Stimulated activated CD8-positive, alpha-beta memory T cell treated with anti-CD3 and anti-CD28 coated beads, Interleukin-15, amount 100 ng/mL, for 4 hours (primary cell): Measurements from ENCODE around the gene FCHO1.

Source experiments
- DNase-seq, 2 donors: peaks; one replicate each; pipeline ENCODE4 v3.0.0-alpha.2; 2020; ENCODE audit warnings: low read depth in 2 of 2

The FCHO1 gene

GRCh38 chr19:17830567-17831418, 79.5 kb downstream of the FCHO1 start:
- no peak for DNase-seq

DNA sequence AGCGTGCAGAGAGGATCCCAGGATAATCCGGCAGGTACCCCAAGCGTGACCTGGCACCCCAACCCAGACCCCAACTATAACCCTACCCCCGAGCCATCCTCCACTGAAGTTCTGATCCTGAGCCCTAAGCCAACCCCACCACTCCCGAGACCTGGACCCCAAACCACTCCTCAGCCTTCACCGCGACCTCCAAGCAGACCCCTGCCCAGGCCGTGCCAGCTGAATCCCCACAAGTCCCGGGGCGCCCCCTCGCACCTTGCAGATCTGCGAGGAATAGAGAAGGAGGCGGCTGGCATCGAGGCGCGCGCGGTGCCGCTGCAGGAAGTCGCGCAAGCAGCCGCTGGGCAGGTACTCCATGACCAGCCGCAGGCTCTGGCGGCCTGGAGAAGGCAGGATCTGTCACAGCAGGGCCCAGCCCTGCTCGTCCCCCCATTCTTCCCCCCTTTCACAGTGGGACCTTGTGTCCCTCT, 80.2 kb downstream of the FCHO1 start:
- no peak for DNase-seq

DNA sequence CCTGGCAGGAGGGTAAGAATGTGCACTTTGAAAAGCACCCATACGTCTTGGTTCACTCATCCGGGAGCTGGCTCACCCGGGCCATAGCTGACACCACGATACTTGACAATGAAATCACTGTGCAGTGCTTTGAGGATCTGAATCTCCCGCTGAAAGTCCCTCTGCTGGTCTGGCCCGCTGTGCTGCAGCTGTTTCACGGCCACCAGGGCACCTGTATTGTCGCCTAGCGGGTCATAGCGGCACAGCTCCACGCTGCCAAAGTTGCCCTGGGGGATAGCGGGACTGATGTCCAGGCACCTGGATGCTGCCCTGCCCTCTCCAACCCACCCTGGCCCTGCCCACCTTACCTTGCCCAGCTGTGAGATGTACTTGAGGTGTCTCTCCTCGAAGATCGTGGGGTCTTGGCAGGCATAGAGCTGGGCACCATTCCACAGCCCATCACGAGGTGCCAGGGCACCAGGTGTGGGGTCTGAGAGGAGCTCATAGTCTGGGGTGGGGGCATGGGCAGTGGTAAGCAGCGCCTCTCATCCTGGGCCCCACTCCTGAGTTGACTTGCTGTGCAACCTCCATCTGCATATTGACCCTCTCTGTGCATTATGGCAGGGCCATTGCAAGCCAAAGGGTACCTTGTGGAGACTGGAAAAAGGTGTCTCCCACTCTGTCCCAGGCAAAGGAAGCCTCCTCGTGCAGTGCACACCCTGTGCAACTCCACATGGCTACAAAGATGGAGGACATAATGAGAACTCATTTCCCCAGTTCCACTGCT, 81.3 kb downstream of the FCHO1 start:
- no peak for DNase-seq

DNA sequence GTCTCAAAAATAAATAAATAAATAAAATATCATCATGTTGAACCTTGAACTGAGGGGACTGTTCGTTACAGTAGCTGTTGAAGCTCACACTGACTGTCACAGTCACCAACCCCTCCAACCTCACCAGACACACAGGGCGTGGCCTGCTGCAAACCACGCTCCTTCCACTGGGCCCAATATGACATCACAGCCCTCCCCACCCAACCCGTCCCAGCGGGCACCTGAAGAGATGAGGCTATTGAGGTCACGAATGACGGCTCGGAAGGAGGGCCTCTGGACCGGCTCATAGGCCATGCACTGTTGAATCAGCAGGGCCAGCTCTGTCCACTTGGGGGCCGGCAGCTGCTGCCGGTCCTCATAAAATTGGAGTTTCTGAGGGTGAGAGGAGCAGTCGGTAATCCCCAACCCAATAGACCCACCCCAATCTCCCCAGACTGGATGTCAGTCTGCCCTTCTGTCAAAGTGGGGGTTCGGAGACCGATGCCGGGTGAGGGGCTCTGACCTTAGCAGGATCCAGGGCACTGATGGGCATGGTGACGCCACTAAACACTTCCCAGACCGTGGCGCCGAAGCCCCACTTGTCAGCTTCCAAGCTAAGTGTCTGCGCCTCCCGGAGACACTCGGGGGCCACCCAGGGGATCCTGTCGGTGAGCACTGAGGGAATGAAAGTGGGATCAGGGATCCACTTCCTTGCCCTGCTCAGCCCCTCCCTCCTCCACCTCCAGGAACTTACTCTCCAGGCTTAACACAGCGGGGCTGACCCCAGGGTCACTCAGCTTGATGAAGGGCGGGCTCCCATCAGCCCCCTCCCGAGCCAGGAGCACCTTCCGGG, 83.3 kb downstream of the FCHO1 start:
- no peak for DNase-seq

DNA sequence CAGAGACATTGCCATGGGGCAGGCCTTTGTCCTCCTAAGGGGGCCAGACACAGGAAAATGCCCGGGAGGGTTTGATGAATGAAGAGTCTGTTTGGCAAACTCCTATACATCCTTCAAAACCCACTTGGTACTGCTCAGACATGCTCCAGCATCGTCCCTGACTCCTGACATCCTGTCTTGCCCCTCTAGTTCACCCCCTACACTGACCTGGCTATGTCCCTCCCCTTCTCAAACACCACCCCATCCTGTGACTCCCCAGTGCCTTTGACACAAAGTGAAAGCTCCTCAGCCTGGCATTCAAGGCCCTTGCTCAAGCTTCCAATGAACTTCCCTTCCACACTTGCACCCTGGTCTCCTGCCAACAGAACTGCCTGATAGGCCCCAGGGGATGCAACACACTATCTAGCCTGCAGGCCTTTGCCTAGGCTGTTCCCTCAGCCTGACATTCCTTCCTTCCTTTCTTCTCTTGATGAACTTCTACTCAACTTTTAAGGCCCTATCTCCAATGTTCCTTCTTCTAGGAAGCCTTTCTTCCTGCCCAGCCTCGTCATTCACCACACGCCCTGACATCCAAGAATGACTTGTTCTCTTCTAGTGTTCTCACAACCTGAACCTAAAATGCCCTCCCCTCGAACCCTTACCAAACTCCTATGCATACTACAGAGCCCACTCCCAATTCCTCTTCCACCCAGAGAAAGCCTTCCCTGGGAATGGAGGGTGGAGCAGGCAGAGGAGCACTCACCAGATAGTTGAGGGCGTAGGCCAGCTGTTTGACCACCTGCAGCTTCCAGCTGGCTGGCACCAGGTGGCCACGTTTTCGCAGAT, 84.1 kb downstream of the FCHO1 start:
- no peak for DNase-seq

DNA sequence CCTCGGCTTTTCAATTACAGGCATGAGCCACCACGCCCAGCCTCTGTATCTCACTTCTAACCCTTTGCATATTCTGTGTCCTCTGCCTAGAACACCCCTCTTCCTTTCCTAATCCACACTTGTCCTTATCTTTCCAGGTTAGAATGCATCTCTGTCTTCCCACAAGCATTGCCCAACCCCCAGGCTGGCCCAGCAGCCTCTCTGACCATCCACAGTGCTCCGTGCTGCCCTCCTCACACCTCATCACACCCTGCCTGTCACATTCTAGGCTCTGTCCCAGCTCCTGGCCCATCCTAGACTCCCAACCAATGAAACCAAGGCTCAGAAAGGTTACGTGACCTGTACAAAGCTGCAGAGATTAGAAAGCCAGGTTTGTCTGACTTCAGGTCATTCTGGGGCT, 85.3 kb downstream of the FCHO1 start:
- no peak for DNase-seq

DNA sequence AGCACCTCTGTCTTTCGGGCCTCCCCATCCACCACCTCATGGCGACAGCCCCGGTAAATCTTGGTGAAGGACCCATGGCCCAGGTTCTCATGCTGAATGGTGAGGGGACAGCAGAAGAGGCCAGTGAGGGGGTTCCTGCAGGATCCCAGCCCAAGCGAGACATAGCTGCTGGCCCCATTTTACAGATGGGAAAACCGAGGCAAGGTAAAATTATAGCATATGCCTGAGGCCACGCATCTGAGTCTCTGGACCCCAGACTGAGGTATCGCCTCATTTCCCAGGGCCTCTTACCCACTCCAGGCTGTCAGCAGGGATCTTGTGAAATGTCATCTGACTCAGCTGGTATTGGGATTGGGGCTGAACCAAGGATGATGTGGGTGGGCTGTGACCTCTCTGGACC, 86.7 kb downstream of the FCHO1 start:
- DNase-seq: no peak
